K562 (cell line): ENCODE results near the gene PAQR8. TPM values are rescaled to one million over a fixed set of nuclear protein-coding genes. Genes with fewer than 3 reads are reported as not detected.

ENCODE experiments used
- ADNP ChIP-seq: fragments of 200-800 bp; sonication (Bioruptor generic); IDR thresholded peaks from 2 replicates; pipeline ENCODE4 v1.6.1; 2016; ENCODE audit warnings: missing genetic modification characterization, missing compliant biosample characterization
- ARID1B ChIP-seq: fragments of 450-650 bp; IDR thresholded peaks from 2 replicates; pipeline ENCODE4 v1.6.1; 2016; ENCODE audit warnings: antibody characterized with exemption, mild to moderate bottlenecking, inconsistent platforms
- ARID3B ChIP-seq: fragments of 250-450 bp; sonication (Bioruptor Pico); IDR thresholded peaks from 2 replicates; pipeline ENCODE4 v1.4.0; 2020; ENCODE audit warnings: borderline replicate concordance
- CEBPB ChIP-seq: fragments of 450-650 bp; IDR thresholded peaks from 2 replicates; pipeline ENCODE4 v1.6.1; 2016; ENCODE audit warnings: missing genetic modification characterization, missing compliant biosample characterization
- CREB1 ChIP-seq, 2 experiments: sonication (generic) in 1 of 2; formaldehyde crosslinking in 1 of 2; IDR thresholded peaks; 2 replicates each; pipeline versions ENCODE4 v1.6.1 to v1.8.0; 2012 to 2022; ENCODE audit warnings: inconsistent platforms in 1 of 2, mild to moderate bottlenecking in 1 of 2, missing genetic modification reagents in 1 of 2, moderate library complexity in 1 of 2
- E2F1 ChIP-seq: sonication (generic); formaldehyde crosslinking; IDR thresholded peaks from 2 replicates; pipeline ENCODE4 v1.8.1; 2023; ENCODE audit warnings: mild to moderate bottlenecking, missing genetic modification reagents, moderate library complexity
- ETV6 ChIP-seq, 3 experiments: fragments of 150-350 bp in 1 of 3; sonication (generic) in 1 of 3; formaldehyde crosslinking in 1 of 3; IDR thresholded peaks; 2 replicates each; pipeline versions ENCODE4 v1.6.1 to v1.8.0; 2014 to 2022; ENCODE audit warnings: borderline replicate concordance in 2 of 3, low read depth in 2 of 3, antibody characterized with exemption in 1 of 3, low read length in 1 of 3, mild to moderate bottlenecking in 1 of 3, missing genetic modification reagents in 1 of 3
- KAT2B ChIP-seq: IDR thresholded peaks from one replicate; pipeline ENCODE4 v1.6.1; 2012; ENCODE audit warnings: low read depth, mild to moderate bottlenecking, control low read depth, inconsistent platforms, low read length, moderate library complexity
- KDM1A ChIP-seq, 2 experiments: fragments of 450-650 bp; IDR thresholded peaks; 2 replicates each; pipeline ENCODE4 v1.6.1; 2016; ENCODE audit warnings: mild to moderate bottlenecking in 2 of 2
- KDM2B ChIP-seq: fragments of 250-450 bp; sonication (Bioruptor Pico); IDR thresholded peaks from 2 replicates; pipeline ENCODE4 v1.8.0; 2021; ENCODE audit warnings: mild to moderate bottlenecking, moderate library complexity
- NFXL1 ChIP-seq: fragments of 450-650 bp; formaldehyde crosslinking; IDR thresholded peaks from 2 replicates; pipeline ENCODE4 v1.4.0; 2021; ENCODE audit warnings: mild to moderate bottlenecking
- OTX1 ChIP-seq: fragments of 450-650 bp; formaldehyde crosslinking; IDR thresholded peaks from 2 replicates; pipeline ENCODE4 v1.4.0; 2022; ENCODE audit warnings: mild to moderate bottlenecking
- PHTF2 ChIP-seq: fragments of 250-450 bp; sonication (Bioruptor Pico); IDR thresholded peaks from 2 replicates; pipeline ENCODE4 v1.5.0; 2021; ENCODE audit warnings: mild to moderate bottlenecking
- POLR3A ChIP-seq: IDR thresholded peaks from 2 replicates; pipeline ENCODE4 v1.6.1; 2011; ENCODE audit warnings: borderline replicate concordance, mild to moderate bottlenecking, moderate library complexity; ENCODE audit not compliant: insufficient read length, insufficient read depth; ENCODE audit errors: extremely low read depth
- PREB ChIP-seq: sonication (generic); formaldehyde crosslinking; IDR thresholded peaks from 2 replicates; pipeline ENCODE4 v1.8.1; 2023; ENCODE audit warnings: mild to moderate bottlenecking, missing genetic modification reagents
- RAD51 ChIP-seq: fragments of 450-650 bp; IDR thresholded peaks from 2 replicates; pipeline ENCODE4 v1.7.1; 2016; ENCODE audit warnings: low read depth, mild to moderate bottlenecking, borderline replicate concordance
- RNF2 ChIP-seq: sonication (generic); IDR thresholded peaks from 2 replicates; pipeline ENCODE4 v1.6.1; 2016
- SREBF2 ChIP-seq: sonication (generic); formaldehyde crosslinking; IDR thresholded peaks from 2 replicates; pipeline ENCODE4 v1.4.0; 2020; ENCODE audit warnings: mild to moderate bottlenecking, missing genetic modification reagents
- SRSF3 ChIP-seq: fragments of 200-400 bp; formaldehyde crosslinking; IDR thresholded peaks from 2 replicates; pipeline ENCODE4 v1.6.1; 2016; ENCODE audit warnings: mild to moderate bottlenecking, low read length, moderate library complexity; ENCODE audit not compliant: insufficient read depth
- TCF7 ChIP-seq: sonication (generic); IDR thresholded peaks from 2 replicates; pipeline ENCODE4 v1.6.1; 2016; ENCODE audit warnings: antibody characterized with exemption, borderline replicate concordance
- TRIM28 ChIP-seq: fragments of 450-650 bp; IDR thresholded peaks from 2 replicates; pipeline ENCODE4 v1.6.1; 2017
- ZFP1 ChIP-seq: fragments of 450-650 bp; formaldehyde crosslinking; IDR thresholded peaks from 2 replicates; pipeline ENCODE4 v1.4.0; 2020; ENCODE audit warnings: mild to moderate bottlenecking, mixed read lengths
- ZKSCAN3 ChIP-seq: fragments of 250-450 bp; sonication (Bioruptor Pico); IDR thresholded peaks from 2 replicates; pipeline ENCODE4 v1.4.0; 2020
- ZNF165 ChIP-seq: fragments of 250-450 bp; sonication (Bioruptor Pico); IDR thresholded peaks from 2 replicates; pipeline ENCODE4 v1.4.0; 2020; ENCODE audit warnings: borderline replicate concordance
- ZNF644 ChIP-seq: fragments of 200-800 bp; sonication (Bioruptor generic); IDR thresholded peaks from 2 replicates; pipeline ENCODE4 v1.6.1; 2016; ENCODE audit warnings: low read depth, missing genetic modification characterization, missing compliant biosample characterization
- ZNF77 ChIP-seq: fragments of 250-450 bp; sonication (Bioruptor Pico); IDR thresholded peaks from 2 replicates; pipeline ENCODE4 v1.5.0; 2020
- polyA plus RNA-seq, 8 experiments: library from polyadenylated mRNA; depleted of rRNA in 4 of 8; stranded (reverse) in 5 of 8; unstranded in 3 of 8; fragments of >200 nt; fragmentation: Nextera tagmentation in 2 of 8; fragmentation: Illumina TruSeq in 1 of 8; extraction: Ambion mirVana in 2 of 8; extraction: Trizol in 1 of 8; gene quantifications; 2 replicates each; pipeline versions ENCODE4 v1.2.1 to v1.2.3, GENCODE V29; 2011 to 2014; ENCODE audit warnings: inconsistent platforms in 1 of 8, missing spikeins in 1 of 8
- total RNA-seq, 7 experiments: library from RNA; depleted of rRNA in 6 of 7; stranded (reverse); fragments of >200 nt in 6 of 7; fragmentation: Illumina TruSeq in 2 of 7; extraction: Trizol in 2 of 7; gene quantifications; 2 replicates each; pipeline versions ENCODE4 v1.2.1 to v1.2.3, GENCODE V29; 2011 to 2021; ENCODE audit warnings: low replicate concordance in 1 of 7
- TF ChIP-seq, protein P1 (sequence below): fragments of 250-450 bp; sonication (Bioruptor Pico); IDR thresholded peaks from 2 replicates; pipeline ENCODE4 v1.8.0; 2022; ENCODE audit warnings: moderate library complexity, mild to moderate bottlenecking, inconsistent platforms

The PAQR8 gene
- total and polyA plus RNA-seq, 9 of the 15 experiments (the other 6 are each of a cell fraction or from before 2014, with no cell fraction given): 1.4 to 10.2 (median 3.5) TPM

DNA sequence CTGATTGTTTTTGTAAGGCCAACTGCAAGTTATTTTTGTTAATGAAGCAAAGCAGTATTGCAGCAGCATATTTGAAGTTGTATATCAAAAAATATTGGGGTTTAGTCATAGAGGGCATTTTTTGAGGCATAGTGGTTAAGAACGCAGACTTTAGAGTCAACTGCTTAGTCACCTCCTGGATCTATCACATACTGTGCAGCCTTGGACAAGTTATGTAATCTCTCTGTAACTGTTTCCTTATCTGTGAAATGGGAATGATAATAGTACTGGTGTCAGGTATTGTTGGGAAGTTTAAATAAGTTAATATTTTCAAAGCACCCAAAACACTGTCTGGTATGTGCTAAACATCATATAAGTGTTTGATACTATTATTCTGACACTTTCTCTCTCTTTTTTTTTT, 31.0 kb downstream of the PAQR8 start (continued):
- TF ChIP-seq KDM1A (IDR thresholded peaks at IDR 0.05) (peak in 1 of 2 experiments; percentile 79), ARID3B (CRISPR knock-in tag) (no peak), ZFP1 (CRISPR knock-in tag) (no peak), TRIM28 (no peak), ZNF165 (CRISPR knock-in tag) (no peak), SREBF2 (CRISPR knock-in tag) (no peak), PREB (CRISPR knock-in tag) (no peak), E2F1 (no peak), RNF2 (no peak), ZNF77 (CRISPR knock-in tag) (no peak), KDM2B (CRISPR knock-in tag) (no peak), NFXL1 (CRISPR knock-in tag) (no peak), POLR3A (no peak), ZKSCAN3 (CRISPR knock-in tag) (no peak), CEBPB (peak; percentile 38; the same call in 1 of the 2 replicates), PHTF2 (no peak), ARID1B (peak; percentile 65), ADNP (tag) (peak; percentile 56; the same call in 1 of the 2 replicates), CREB1 (IDR thresholded peaks at IDR 0.05) (no peak), CREB1 (CRISPR knock-in tag; IDR thresholded peaks at IDR 0.05) (no peak), SRSF3 (no peak), KAT2B (no peak), OTX1 (CRISPR knock-in tag) (no peak), RAD51 (no peak), TCF7 (no peak), ETV6 (IDR thresholded peaks at IDR 0.05; ENCODE audit: borderline replicate concordance in 1 of 2, low read depth in 2 of 2, low read length in 1 of 2) (no peak), ETV6 (CRISPR knock-in tag; IDR thresholded peaks at IDR 0.05; ENCODE audit: borderline replicate concordance) (no peak), ZNF644 (tag) (no peak)
- TF ChIP-seq, protein P1, sequence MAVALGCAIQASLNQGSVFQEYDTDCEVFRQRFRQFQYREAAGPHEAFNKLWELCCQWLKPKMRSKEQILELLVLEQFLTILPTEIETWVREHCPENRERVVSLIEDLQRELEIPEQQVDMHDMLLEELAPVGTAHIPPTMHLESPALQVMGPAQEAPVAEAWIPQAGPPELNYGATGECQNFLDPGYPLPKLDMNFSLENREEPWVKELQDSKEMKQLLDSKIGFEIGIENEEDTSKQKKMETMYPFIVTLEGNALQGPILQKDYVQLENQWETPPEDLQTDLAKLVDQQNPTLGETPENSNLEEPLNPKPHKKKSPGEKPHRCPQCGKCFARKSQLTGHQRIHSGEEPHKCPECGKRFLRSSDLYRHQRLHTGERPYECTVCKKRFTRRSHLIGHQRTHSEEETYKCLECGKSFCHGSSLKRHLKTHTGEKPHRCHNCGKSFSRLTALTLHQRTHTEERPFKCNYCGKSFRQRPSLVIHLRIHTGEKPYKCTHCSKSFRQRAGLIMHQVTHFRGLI: no peak
